NCI-H1092 treated with DMSO at 0.1 percent for 48 hours (cell line): ENCODE measurements around the gene ARID2.

Experiments used
- DNase-seq: peaks from one replicate; lab custom pipeline; 2025; lab: John Stamatoyannopoulos, UW

The ARID2 gene

GRCh38 chr12:45852508-45852907, 123.0 kb downstream of the ARID2 start:
- DNase-seq = no peak

- DNase-seq = no peak
Observed at GRCh38 chr12:45853550-45853949, 124.0 kb downstream of the ARID2 start.

- no peak for DNase-seq
Observed at GRCh38 chr12:45863332-45863731, 133.8 kb downstream of the ARID2 start.

DNA sequence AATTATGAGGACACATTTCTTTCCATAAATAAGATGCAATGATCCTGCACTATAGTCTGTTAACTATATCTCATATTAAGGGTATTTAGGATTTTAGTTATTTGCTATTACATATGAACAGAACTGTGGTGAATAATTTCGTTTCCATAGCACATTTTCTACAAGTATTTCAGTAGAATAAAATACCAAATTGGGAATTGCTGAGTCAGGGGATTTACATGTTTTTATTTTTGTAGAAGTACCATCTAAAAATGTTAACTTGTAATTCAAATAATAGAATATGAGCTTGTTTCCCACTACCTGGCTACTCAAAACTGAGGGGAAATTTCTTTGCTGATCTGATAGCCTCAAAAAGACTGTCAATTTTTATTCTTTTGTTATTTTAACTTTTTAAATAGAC, 136.8 kb downstream of the ARID2 start:
- no peak for DNase-seq

- no peak for DNase-seq
Observed at GRCh38 chr12:45872446-45872845, 142.9 kb downstream of the ARID2 start.

- no peak for DNase-seq
Observed at GRCh38 chr12:45877069-45877468, 147.6 kb downstream of the ARID2 start.

DNA sequence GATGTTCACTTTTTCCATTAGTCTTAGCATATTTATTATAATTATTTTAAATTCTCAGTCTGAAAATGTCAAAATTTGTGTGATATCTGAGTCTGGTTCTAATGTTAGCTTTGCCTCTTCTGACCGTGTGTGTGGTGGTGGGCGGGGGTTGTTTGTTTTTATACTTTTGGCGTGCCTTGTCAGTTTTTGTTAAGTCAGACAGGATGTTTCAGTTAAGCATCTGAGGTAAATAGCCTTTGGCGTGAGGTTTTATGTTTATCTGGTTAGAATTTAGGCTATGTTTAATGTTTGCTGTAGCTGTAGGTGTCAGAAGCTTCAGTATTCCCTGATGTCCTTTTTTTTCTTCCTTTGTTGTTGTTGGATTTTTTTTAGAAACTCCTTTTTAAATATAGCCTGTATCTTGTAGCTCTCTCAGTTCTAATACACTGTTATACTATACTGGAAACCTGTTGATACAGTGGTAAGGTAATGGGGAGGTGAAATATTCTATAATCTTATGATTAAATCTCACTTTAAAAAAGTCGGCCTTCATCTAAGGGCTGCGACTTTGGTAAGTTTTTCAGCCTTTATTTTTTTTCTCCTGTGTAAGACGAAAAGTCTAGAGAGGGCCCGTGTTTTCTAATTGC, 149.2 kb downstream of the ARID2 start:
- no peak for DNase-seq

DNA sequence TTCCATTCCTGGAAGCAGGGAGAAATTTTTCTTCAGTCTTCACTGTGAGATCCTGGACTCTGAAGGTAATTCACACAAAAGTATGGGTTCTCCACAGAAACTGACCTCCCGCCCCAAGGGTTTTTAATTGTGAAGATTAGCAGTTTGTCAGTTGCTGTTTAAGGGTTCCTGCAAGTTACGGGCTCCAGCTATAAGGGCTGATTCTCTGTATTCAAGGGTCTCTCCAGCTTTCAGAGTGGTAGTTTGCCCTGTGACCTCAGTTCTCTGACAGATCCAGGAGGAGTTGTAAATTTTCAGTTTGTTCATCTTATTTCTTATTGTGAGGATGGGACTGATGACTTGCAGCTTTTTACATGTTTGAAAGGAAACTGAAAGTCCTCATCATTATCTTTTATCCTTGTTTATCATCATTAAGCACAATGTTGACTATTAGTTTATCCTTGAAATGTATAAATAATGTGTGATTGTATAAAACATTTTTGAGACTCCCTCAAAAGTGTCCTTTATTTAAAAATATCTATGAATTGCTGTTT, 149.9 kb downstream of the ARID2 start:
- no peak for DNase-seq

DNA sequence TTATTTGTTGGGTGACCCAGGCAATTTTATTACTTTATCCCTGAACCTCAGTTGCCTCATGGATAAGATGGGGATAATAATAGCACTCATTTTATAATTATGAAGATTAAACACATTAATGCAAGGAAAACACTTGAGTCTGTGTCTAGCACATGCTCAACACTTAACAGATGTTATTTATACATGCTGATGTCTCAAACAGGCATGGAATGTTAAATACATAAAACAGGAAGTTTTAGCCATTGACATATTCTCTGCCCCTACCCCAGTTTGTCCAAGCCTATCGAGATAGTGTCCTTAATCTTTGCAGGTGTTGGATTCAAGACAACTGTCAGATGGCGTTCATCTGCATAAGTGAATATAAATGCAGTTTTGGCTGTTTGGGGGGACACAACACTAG, 151.0 kb downstream of the ARID2 start:
- no peak for DNase-seq

DNA sequence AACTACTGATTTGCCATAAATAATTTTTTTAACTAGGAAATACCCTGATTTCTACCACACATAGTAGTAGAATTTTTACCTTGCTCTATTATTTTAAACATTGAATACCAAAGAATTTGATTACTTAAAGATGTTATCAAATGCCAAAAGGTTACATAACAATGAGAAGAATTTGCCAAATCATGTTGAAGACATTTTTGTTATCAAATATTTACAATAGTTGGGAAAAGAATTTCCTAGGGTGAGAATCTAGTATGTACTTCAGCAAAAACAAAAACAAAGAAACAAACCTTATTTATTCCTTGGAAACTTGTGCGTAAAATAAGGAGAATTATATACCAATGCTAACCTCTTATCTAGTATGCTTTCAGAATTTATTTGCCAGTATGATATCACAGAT, 153.7 kb downstream of the ARID2 start:
- no peak for DNase-seq

GRCh38 chr12:45886685-45887084, 157.2 kb downstream of the ARID2 start:
- no peak for DNase-seq

DNA sequence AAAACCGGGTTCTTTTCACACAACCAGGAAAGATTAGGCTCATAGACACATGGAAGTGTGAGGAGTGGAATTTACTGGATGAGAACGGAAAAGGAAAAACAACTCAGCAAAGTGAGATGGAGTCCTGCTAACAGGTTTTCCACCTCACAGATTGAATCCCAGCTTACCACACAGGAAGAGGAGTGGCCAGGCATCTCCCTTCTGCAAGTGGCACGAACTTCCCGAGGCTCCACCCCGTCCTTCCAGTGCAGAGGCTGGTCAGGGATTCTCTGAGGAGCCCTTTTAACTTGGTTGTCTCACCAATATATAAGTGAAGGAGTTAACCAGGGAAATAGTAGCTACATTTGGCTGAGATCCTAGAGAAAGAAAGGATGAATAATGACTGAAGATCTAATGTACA, 158.0 kb downstream of the ARID2 start:
- DNase-seq = no peak

- no peak for DNase-seq
Observed at GRCh38 chr12:45890276-45890675, 160.8 kb downstream of the ARID2 start.

- no peak for DNase-seq
Observed at GRCh38 chr12:45893240-45893639, 163.7 kb downstream of the ARID2 start.

- no peak for DNase-seq
Observed at GRCh38 chr12:45895961-45896360, 166.5 kb downstream of the ARID2 start.

- no peak for DNase-seq
Observed at GRCh38 chr12:45898094-45898493, 168.6 kb downstream of the ARID2 start.

DNA sequence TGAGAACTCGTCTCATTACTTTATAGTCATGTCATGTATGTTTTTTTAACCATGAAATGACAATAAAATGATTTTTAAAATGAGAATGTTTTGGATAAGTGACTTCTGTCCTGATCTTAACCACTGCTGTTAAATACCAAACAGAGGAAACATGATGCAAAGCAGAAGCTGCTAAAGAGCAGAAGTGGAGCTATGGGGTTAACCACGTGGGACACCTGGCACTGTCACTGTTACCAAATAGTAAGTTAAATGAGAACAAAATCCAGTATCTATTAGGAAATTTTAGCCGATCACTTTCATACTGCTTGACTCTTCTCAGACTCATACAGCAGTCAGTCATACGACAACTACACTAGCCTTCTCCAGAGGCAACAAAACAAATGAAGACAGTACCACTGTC, 178.4 kb downstream of the ARID2 start:
- DNase-seq = no peak

GRCh38 chr12:45909041-45909713, 179.7 kb downstream of the ARID2 start:
- no peak for DNase-seq

- peak; percentile 69 for DNase-seq
Observed at GRCh38 chr12:45912774-45913173, 183.3 kb downstream of the ARID2 start.

GRCh38 chr12:45913631-45914030, 184.1 kb downstream of the ARID2 start:
- no peak for DNase-seq

DNA sequence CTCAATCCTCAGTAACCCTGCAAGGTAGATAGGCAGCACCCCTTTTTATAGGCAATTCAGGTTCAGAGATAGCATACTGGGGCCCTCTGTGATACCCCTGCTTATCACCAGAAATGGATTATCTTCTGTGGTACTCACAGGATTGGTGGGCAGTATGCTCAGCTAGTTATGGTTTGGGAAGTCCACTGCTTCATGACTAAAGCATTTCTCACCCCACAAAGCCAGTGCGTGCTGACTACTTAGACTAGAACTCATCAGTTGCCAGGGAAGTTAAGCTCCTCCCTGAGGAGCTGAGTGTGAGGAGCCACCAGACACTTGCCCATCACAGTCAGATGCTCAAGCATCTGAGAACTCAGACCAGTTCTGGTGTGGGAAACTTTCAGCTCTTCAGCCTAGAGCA, 184.6 kb downstream of the ARID2 start:
- no peak for DNase-seq

- no peak for DNase-seq
Observed at GRCh38 chr12:45915405-45915804, 185.9 kb downstream of the ARID2 start.

DNA sequence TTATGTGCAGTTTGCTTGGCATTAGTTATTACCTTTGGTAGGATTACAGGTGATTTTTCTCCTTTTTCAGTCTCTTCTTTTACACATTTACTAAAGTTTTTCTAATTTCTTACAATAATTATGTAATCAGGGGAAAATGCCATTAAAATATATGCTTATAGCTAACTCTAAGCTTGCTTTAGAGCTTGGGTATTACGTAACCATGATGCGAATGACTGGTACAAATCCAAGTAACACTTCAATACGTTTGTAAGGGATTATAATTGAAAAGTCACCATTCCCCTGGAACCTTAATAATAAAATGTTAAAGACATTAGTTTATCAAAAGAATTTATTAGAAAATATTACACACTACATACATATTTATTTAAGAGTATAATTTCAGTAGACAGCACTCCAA, 189.3 kb downstream of the ARID2 start:
- no peak for DNase-seq

- no peak for DNase-seq
Observed at GRCh38 chr12:45928309-45928708, 198.8 kb downstream of the ARID2 start.
